GM18909 (cell line): ENCODE results near the gene NRP2.

Experiments used
- ATAC-seq: cut with Tn5 transposase; IDR thresholded peaks from one replicate; pipeline ENCODE4 v1.9.1; 2021; ENCODE audit warnings: mild to moderate bottlenecking; ENCODE audit not compliant: unreplicated experiment, poor library complexity

NRP2 gene

GRCh38 chr2:205686056-205686782, 3.9 kb downstream of the NRP2 start:
- ATAC-seq, result no peak

GRCh38 chr2:205686783-205687640, 4.7 kb downstream of the NRP2 start:
- no peak for ATAC-seq

- no peak for ATAC-seq
Measured at GRCh38 chr2:205687641-205687956, 5.3 kb downstream of the NRP2 start.

- ATAC-seq, result no peak
Measured at GRCh38 chr2:205688417-205689200, 6.3 kb downstream of the NRP2 start.

GRCh38 chr2:205689820-205690219, 7.5 kb downstream of the NRP2 start:
- ATAC-seq, result no peak

GRCh38 chr2:205692104-205692503, 9.8 kb downstream of the NRP2 start:
- no peak for ATAC-seq

GRCh38 chr2:205694256-205694655, 12.0 kb downstream of the NRP2 start:
- no peak for ATAC-seq

- ATAC-seq, result no peak
Measured at GRCh38 chr2:205695460-205695991, 13.2 kb downstream of the NRP2 start.

GRCh38 chr2:205696331-205696926, 14.1 kb downstream of the NRP2 start:
- no peak for ATAC-seq

GRCh38 chr2:205696927-205697441, 14.7 kb downstream of the NRP2 start:
- no peak for ATAC-seq

- ATAC-seq, result no peak
Measured at GRCh38 chr2:205698286-205699268, 16.3 kb downstream of the NRP2 start.

GRCh38 chr2:205699515-205700289, 17.4 kb downstream of the NRP2 start:
- ATAC-seq, result no peak

- ATAC-seq, result peak; percentile 85
Measured at GRCh38 chr2:205700331-205701132, 18.2 kb downstream of the NRP2 start.

- no peak for ATAC-seq
Measured at GRCh38 chr2:205701509-205701908, 19.2 kb downstream of the NRP2 start.

GRCh38 chr2:205702576-205702975, 20.3 kb downstream of the NRP2 start:
- ATAC-seq, result no peak

- no peak for ATAC-seq
Measured at GRCh38 chr2:205703471-205704126, 21.3 kb downstream of the NRP2 start.
